Vagina (tissue), 2 donors: Measurements from ENCODE around the gene C1QL1.

Experiments
- CTCF ChIP-seq, 3 experiments: fragments of 450-650 bp in 2 of 3; fragments of 200-600 bp in 1 of 3; sonication (generic) in 1 of 3; IDR thresholded peaks; one replicate each; pipeline ENCODE4 v1.5.1; 2017 to 2019; ENCODE audit warnings: antibody characterized with exemption in 3 of 3, mild to moderate bottlenecking in 2 of 3, moderate library complexity in 2 of 3
- POLR2A ChIP-seq, 2 donors: fragments of 450-650 bp; IDR thresholded peaks; one replicate each; pipeline ENCODE4 v1.6.1; 2017; ENCODE audit warnings: antibody characterized with exemption in 2 of 2, mild to moderate bottlenecking in 2 of 2, moderate library complexity in 2 of 2
- POLR2AphosphoS5 ChIP-seq, 2 donors: sonication (generic); formaldehyde crosslinking; IDR thresholded peaks; one replicate each; pipeline ENCODE4 v1.9.0; 2017; ENCODE audit warnings: antibody characterized with exemption in 2 of 2, mild to moderate bottlenecking in 2 of 2, low read depth in 1 of 2; ENCODE audit not compliant: insufficient read depth in 1 of 2

GRCh38 chr17:45006927-45007461 is 38.9 kb upstream of the C1QL1 start:
- TF ChIP-seq POLR2A (IDR thresholded peaks at IDR 0.05) (no peak), CTCF (IDR thresholded peaks at IDR 0.05) (no peak), POLR2AphosphoS5 (IDR thresholded peaks at IDR 0.05; ENCODE audit: insufficient read depth in 1 of 2, low read depth in 1 of 2) (no peak)
